Mesenchymal stem cell (in vitro differentiated cells and primary cell): Measurements from ENCODE around the gene AMOT.

ENCODE experiments used
- DNase-seq: peaks from one replicate; pipeline ENCODE4 v3.0.0-alpha.2; 2013
- H2AFZ ChIP-seq: one replicate; pipeline ENCODE4 v1.6.1; 2013; ENCODE audit warnings: low read depth, mild to moderate bottlenecking, control low read depth, inconsistent platforms, low read length, moderate library complexity
- H2AK5ac ChIP-seq: 2 replicates; pipeline ENCODE4 v1.6.1; 2013; ENCODE audit warnings: low read length, moderate library complexity, mild to moderate bottlenecking, inconsistent platforms; ENCODE audit not compliant: severe bottlenecking
- H2BK120ac ChIP-seq: one replicate; pipeline ENCODE4 v1.6.1; 2013; ENCODE audit warnings: low read depth, mild to moderate bottlenecking, inconsistent platforms, low read length, moderate library complexity
- H2BK12ac ChIP-seq, 2 experiments: one replicate each; pipeline ENCODE4 v1.6.1; 2013; ENCODE audit warnings: inconsistent platforms in 2 of 2, low read length in 2 of 2, mild to moderate bottlenecking in 2 of 2, moderate library complexity in 2 of 2, control low read depth in 1 of 2
- H2BK15ac ChIP-seq: one replicate; pipeline ENCODE4 v1.6.1; 2013; ENCODE audit warnings: mild to moderate bottlenecking, low read depth, inconsistent platforms; ENCODE audit not compliant: poor library complexity, severe bottlenecking
- H2BK5ac ChIP-seq: 2 replicates; pipeline ENCODE4 v1.6.1; 2013; ENCODE audit warnings: low read depth, mild to moderate bottlenecking, low read length, control low read depth, inconsistent platforms; ENCODE audit not compliant: poor library complexity, severe bottlenecking
- H3K14ac ChIP-seq, 2 experiments: one replicate each; pipeline ENCODE4 v1.6.1; 2013; ENCODE audit warnings: inconsistent platforms in 2 of 2, low read length in 2 of 2, control low read depth in 1 of 2, mild to moderate bottlenecking in 1 of 2, moderate library complexity in 1 of 2
- H3K18ac ChIP-seq, 2 experiments: one replicate each; pipeline ENCODE4 v1.6.1; 2013; ENCODE audit warnings: inconsistent platforms in 2 of 2, low read length in 2 of 2, control low read depth in 1 of 2, low read depth in 1 of 2, mild to moderate bottlenecking in 1 of 2
- H3K23ac ChIP-seq, 2 experiments: one replicate each; pipeline ENCODE4 v1.6.1; 2013; ENCODE audit warnings: inconsistent platforms in 2 of 2, low read length in 2 of 2, mild to moderate bottlenecking in 2 of 2, moderate library complexity in 2 of 2, control low read depth in 1 of 2
- H3K27ac ChIP-seq: 2 replicates; pipeline ENCODE4 v1.5.1; 2013; ENCODE audit warnings: mild to moderate bottlenecking, moderate library complexity, low read length, control low read depth, inconsistent platforms; ENCODE audit not compliant: poor library complexity, severe bottlenecking
- H3K27me3 ChIP-seq, 2 experiments: 2 replicates each; pipeline versions ENCODE4 v1.6.1 to v1.7.0; 2013; ENCODE audit warnings: low read length in 2 of 2, mild to moderate bottlenecking in 2 of 2, moderate library complexity in 2 of 2, control low read depth in 1 of 2, inconsistent platforms in 1 of 2; ENCODE audit not compliant: control insufficient read depth in 1 of 2, insufficient read depth in 1 of 2
- H3K36me3 ChIP-seq, 2 experiments: 2 replicates each; pipeline versions ENCODE4 v1.6.1 to v1.7.0; 2013; ENCODE audit warnings: low read length in 2 of 2, control low read depth in 1 of 2, inconsistent platforms in 1 of 2, low read depth in 1 of 2, mild to moderate bottlenecking in 1 of 2; ENCODE audit not compliant: insufficient read depth in 2 of 2, control insufficient read depth in 1 of 2
- H3K4ac ChIP-seq, 2 experiments: one replicate each; pipeline ENCODE4 v1.6.1; 2013; ENCODE audit warnings: inconsistent platforms in 2 of 2, low read length in 2 of 2, mild to moderate bottlenecking in 2 of 2, moderate library complexity in 2 of 2, control low read depth in 1 of 2, low read depth in 1 of 2
- H3K4me1 ChIP-seq: 2 replicates; pipeline ENCODE4 v1.6.1; 2013; ENCODE audit warnings: low read depth, low read length, control low read depth; ENCODE audit not compliant: control insufficient read depth, insufficient read depth
- H3K4me2 ChIP-seq: 2 replicates; pipeline ENCODE4 v1.6.1; 2013; ENCODE audit warnings: low read length, mild to moderate bottlenecking, inconsistent platforms; ENCODE audit not compliant: poor library complexity, severe bottlenecking
- H3K4me3 ChIP-seq, 2 experiments: 2 replicates each; pipeline versions ENCODE4 v1.5.1 to v1.7.0; 2013; ENCODE audit warnings: low read length in 2 of 2, mild to moderate bottlenecking in 2 of 2, control low read depth in 1 of 2, low read depth in 1 of 2; ENCODE audit not compliant: insufficient read depth in 1 of 2
- H3K79me1 ChIP-seq: replicated peaks from 2 replicates; pipeline ENCODE4 v1.6.1; 2013; ENCODE audit warnings: mild to moderate bottlenecking, control low read depth, low read length, inconsistent platforms; ENCODE audit not compliant: poor library complexity, severe bottlenecking
- H3K9ac ChIP-seq: 2 replicates; pipeline ENCODE4 v1.7.0; 2013; ENCODE audit warnings: mild to moderate bottlenecking, low read length, moderate library complexity
- H3K9me3 ChIP-seq: 2 replicates; pipeline ENCODE4 v1.7.0; 2013; ENCODE audit warnings: mild to moderate bottlenecking, low read length; ENCODE audit not compliant: control insufficient read depth
- H4K8ac ChIP-seq: one replicate; pipeline ENCODE4 v1.6.1; 2013; ENCODE audit warnings: inconsistent platforms, mild to moderate bottlenecking, low read length, moderate library complexity
- H4K91ac ChIP-seq: one replicate; pipeline ENCODE4 v1.6.1; 2013; ENCODE audit warnings: mild to moderate bottlenecking, low read length, inconsistent platforms
- WGBS: methylation state at CpG from one replicate; pipeline ENCODE4 v1.1.7; 2013; ENCODE audit warnings: mixed read lengths; 5-methylcytosine and 5-hydroxymethylcytosine counted together

AMOT gene

DNA sequence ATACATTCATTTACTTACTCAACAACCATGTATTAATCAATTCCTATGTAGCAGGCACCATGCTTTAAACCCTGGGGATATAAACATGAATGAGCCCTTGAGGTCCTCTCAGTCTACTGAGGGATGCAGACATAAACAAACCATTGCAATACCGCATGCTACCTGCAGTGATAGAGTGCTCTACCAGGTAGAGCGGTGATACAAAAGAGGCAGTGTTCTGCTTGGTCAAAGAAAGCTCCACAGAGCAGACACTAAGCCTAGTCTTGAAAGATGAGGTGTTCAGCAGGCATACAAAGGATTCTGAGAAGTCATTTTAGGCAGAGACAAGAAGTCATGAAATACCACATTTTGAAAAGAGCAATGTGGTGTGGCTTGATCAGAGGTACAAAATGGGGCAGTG is 26.9 kb upstream of the AMOT start:
- no peak for DNase-seq
- H3K36me3 ChIP-seq = no peaks in the 10 kb centered on the region
- H3K79me1 ChIP-seq = no peaks in the 10 kb centered on the region
- no peak overlapping the region for H3K4me3 ChIP-seq
- 71% methylated on average over 2 of the region's 2 CpGs for WGBS
- no peak overlapping the region for H4K8ac ChIP-seq
- no peak overlapping the region for H2BK120ac ChIP-seq
- H3K4me1 ChIP-seq = no peaks in the 10 kb centered on the region
- no peak overlapping the region for H2AK5ac ChIP-seq
- no peak overlapping the region for H3K9ac ChIP-seq
- H2BK5ac ChIP-seq = no peak overlapping the region
- no peak overlapping the region for H3K14ac ChIP-seq
- H3K27ac ChIP-seq = no peak overlapping the region
- H2BK15ac ChIP-seq = no peak overlapping the region
- no peaks in the 10 kb centered on the region for H3K9me3 ChIP-seq
- no peak overlapping the region for H3K18ac ChIP-seq
- H3K4me2 ChIP-seq = no peak overlapping the region
- no peak overlapping the region for H2AFZ ChIP-seq
- no peak overlapping the region for H4K91ac ChIP-seq
- H2BK12ac ChIP-seq = no peak overlapping the region
- peaks cover 0 to 24% of the 10 kb centered on the region in 2 experiments for H3K27me3 ChIP-seq
- no peak overlapping the region for H3K4ac ChIP-seq
- H3K23ac ChIP-seq = no peak overlapping the region

DNA sequence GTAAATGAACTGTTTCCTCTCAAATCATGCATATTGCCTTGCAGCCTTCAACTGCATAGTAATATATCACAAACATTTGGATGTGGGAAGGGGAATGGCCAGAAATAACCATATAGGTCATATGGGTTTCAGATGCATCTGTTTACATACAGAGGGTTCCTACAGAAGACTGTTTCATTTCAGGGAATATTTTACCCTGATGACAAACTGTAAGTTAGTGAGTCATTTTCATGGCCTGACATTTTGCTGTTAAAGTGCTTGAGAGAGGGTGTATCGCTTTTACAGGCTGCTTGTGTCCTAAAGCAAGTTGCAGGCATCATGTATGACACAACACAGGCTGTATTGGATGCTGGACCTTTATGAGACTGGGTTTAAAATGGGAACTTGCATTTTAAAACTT is 25.5 kb upstream of the AMOT start:
- Histone ChIP-seq H4K91ac (no peak overlapping the region), H3K18ac (no peak overlapping the region), H3K36me3 (no peaks in the 10 kb centered on the region), H3K4me3 (no peak overlapping the region), H3K4ac (no peak overlapping the region), H3K4me1 (no peaks in the 10 kb centered on the region), H2BK15ac (no peak overlapping the region), H3K23ac (no peak overlapping the region), H3K9ac (no peak overlapping the region), H2BK120ac (no peak overlapping the region), H2AK5ac (no peak overlapping the region), H2AFZ (no peak overlapping the region), H4K8ac (no peak overlapping the region), H3K79me1 (no peaks in the 10 kb centered on the region), H3K4me2 (no peak overlapping the region), H3K9me3 (no peaks in the 10 kb centered on the region), H2BK5ac (no peak overlapping the region), H3K27me3 (peaks cover 0 to 19% of the 10 kb centered on the region in 2 experiments), H3K27ac (no peak overlapping the region), H3K14ac (no peak overlapping the region), H2BK12ac (no peak overlapping the region)
- WGBS = 29% methylated on average over 1 of the region's 1 CpG
- peak; percentile 75 for DNase-seq

DNA sequence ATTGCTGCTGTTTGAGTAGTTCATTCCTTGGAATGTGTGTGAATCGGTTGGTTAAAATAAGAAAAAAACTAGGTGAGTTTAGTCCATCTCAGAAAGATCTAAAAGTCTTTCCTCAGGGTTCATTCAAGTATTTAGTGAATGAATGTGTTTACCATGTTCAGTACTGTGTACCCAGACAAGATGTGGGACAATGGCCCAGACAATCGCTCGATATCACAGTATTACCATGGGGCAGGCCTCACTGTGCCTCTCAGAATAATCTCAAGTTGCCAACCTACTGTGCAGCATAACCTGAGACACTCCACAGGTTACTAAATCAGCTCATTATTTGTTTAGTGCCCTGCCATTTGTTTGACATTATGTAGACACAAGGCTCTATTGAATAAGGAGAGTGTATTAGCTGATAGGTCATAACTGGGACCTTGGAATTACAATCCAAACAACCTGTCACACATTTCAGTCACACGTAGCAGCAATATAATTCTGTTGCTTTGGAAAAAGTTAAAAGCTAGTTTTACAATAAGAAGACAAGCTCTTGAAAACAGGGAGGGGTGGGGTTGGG is 24.9 kb upstream of the AMOT start:
- Histone ChIP-seq H3K9ac (no peak overlapping the region), H3K18ac (no peak overlapping the region), H3K4me2 (no peak overlapping the region), H3K9me3 (no peaks in the 10 kb centered on the region), H3K36me3 (no peaks in the 10 kb centered on the region), H2BK5ac (no peak overlapping the region), H4K91ac (no peak overlapping the region), H2BK15ac (no peak overlapping the region), H2BK12ac (no peak overlapping the region), H2BK120ac (no peak overlapping the region), H3K4me1 (no peaks in the 10 kb centered on the region), H3K4me3 (no peak overlapping the region), H2AFZ (no peak overlapping the region), H3K27me3 (peaks cover 0 to 19% of the 10 kb centered on the region in 2 experiments), H3K4ac (no peak overlapping the region), H3K23ac (no peak overlapping the region), H3K79me1 (no peaks in the 10 kb centered on the region), H4K8ac (no peak overlapping the region), H3K27ac (no peak overlapping the region), H2AK5ac (no peak overlapping the region), H3K14ac (no peak overlapping the region)
- WGBS = 96% methylated on average over 2 of the region's 4 CpGs
- DNase-seq = no peak

DNA sequence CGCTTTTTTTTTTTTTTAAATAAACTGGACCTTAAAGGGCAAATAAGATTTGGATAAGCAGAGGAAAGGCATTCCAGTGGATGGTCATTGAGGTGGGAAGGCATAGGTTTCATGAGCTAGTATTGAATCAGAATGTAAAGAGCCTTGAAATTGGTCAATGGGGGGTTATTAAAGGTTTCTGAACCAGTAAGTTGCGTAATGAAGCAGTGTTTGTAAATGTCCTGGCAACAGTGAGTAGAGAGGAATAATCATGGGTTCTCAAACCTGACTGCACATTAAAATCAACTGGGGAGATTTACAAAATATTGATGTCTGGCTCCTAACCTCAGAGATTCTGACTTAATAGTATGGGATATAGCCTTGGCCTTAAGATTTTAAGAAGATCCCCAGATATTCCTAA is 23.2 kb upstream of the AMOT start:
- DNase-seq = no peak
- Histone ChIP-seq H4K8ac (no peak overlapping the region), H2BK15ac (no peak overlapping the region), H3K23ac (no peak overlapping the region), H3K27ac (no peak overlapping the region), H2BK5ac (no peak overlapping the region), H2BK120ac (no peak overlapping the region), H4K91ac (no peak overlapping the region), H3K9me3 (no peaks in the 10 kb centered on the region), H3K36me3 (no peaks in the 10 kb centered on the region), H3K4me2 (no peak overlapping the region), H3K14ac (no peak overlapping the region), H2BK12ac (no peak overlapping the region), H3K79me1 (no peaks in the 10 kb centered on the region), H3K4ac (no peak overlapping the region), H3K4me3 (no peak overlapping the region), H3K4me1 (no peaks in the 10 kb centered on the region), H3K9ac (no peak overlapping the region), H3K18ac (no peak overlapping the region), H3K27me3 (peaks cover 0 to 33% of the 10 kb centered on the region in 2 experiments), H2AK5ac (no peak overlapping the region), H2AFZ (no peak overlapping the region)
- 100% methylated on average over 2 of the region's 2 CpGs for WGBS
